Neural crest cell (in vitro differentiated cells): ENCODE results near the gene KLHL8. TPM values are rescaled to one million over a fixed set of nuclear protein-coding genes. Genes with fewer than 3 reads are reported as not detected.

Experiments used
- DNase-seq: peaks from one replicate; pipeline ENCODE4 v3.0.0; 2021; ENCODE audit warnings: low read depth, mixed read lengths, low spot score
- H3K27ac Mint-ChIP-seq: one replicate; pipeline ENCODE4 v1.8.0; 2021; ENCODE audit warnings: mild to moderate bottlenecking, mixed read lengths; ENCODE audit not compliant: unreplicated experiment
- H3K27me3 Mint-ChIP-seq: 2 replicates; pipeline ENCODE4 v1.8.0; 2021; ENCODE audit warnings: low read depth, mild to moderate bottlenecking, mixed read lengths
- H3K36me3 Mint-ChIP-seq: 2 replicates; pipeline ENCODE4 v1.8.0; 2021; ENCODE audit warnings: low read depth, mild to moderate bottlenecking, mixed read lengths
- H3K4me1 Mint-ChIP-seq: 2 replicates; pipeline ENCODE4 v1.8.0; 2021; ENCODE audit warnings: mixed read lengths
- H3K4me3 Mint-ChIP-seq: one replicate; pipeline ENCODE4 v1.8.0; 2021; ENCODE audit warnings: mild to moderate bottlenecking, mixed read lengths
- H3K9me3 Mint-ChIP-seq: 2 replicates; pipeline ENCODE4 v1.8.0; 2021; ENCODE audit warnings: mixed read lengths
- CTCF ChIP-seq: fragments of 200-600 bp; sonication (generic); conservative IDR thresholded peaks from 2 replicates; pipeline ENCODE4 v1.5.0; 2021; ENCODE audit warnings: antibody characterized with exemption, mild to moderate bottlenecking
- total RNA-seq: library from RNA; stranded (reverse); gene quantifications from 2 replicates; pipeline ENCODE4 v1.2.1, GENCODE V29; 2021

Gene KLHL8
- total RNA-seq, 1 donor from 2014 or later, result 18.6 TPM

- no peak for DNase-seq
- peaks cover 9% of the 10 kb centered on the region for H3K9me3 Mint-ChIP-seq
- no peaks in the 10 kb centered on the region for H3K27me3 Mint-ChIP-seq
- TF ChIP-seq CTCF, result no peak
- H3K27ac Mint-ChIP-seq, result no peak overlapping the region
- H3K36me3 Mint-ChIP-seq, result peaks cover 16% of the 10 kb centered on the region
- H3K4me1 Mint-ChIP-seq, result peaks cover 22% of the 10 kb centered on the region
- H3K4me3 Mint-ChIP-seq, result no peak overlapping the region
Observed at GRCh38 chr4:87239194-87239593, 18.8 kb upstream of the KLHL8 start.

GRCh38 chr4:87236861-87237260 is 16.4 kb upstream of the KLHL8 start:
- Mint-ChIP-seq H3K9me3 (no peaks in the 10 kb centered on the region), H3K4me1 (peaks cover 22% of the 10 kb centered on the region), H3K27ac (no peak overlapping the region), H3K27me3 (no peaks in the 10 kb centered on the region), H3K4me3 (no peak overlapping the region), H3K36me3 (no peaks in the 10 kb centered on the region)
- no peak for DNase-seq
- TF ChIP-seq CTCF, result no peak

GRCh38 chr4:87235020-87235671 is 14.7 kb upstream of the KLHL8 start:
- H3K4me3 Mint-ChIP-seq, result no peak overlapping the region
- H3K27me3 Mint-ChIP-seq, result no peaks in the 10 kb centered on the region
- H3K4me1 Mint-ChIP-seq, result peaks cover 12% of the 10 kb centered on the region
- no peak for TF ChIP-seq CTCF
- H3K9me3 Mint-ChIP-seq, result no peaks in the 10 kb centered on the region
- H3K27ac Mint-ChIP-seq, result no peak overlapping the region
- no peaks in the 10 kb centered on the region for H3K36me3 Mint-ChIP-seq
- DNase-seq, result no peak

GRCh38 chr4:87232216-87232615 is 11.8 kb upstream of the KLHL8 start:
- Mint-ChIP-seq H3K36me3 (no peaks in the 10 kb centered on the region), H3K9me3 (no peaks in the 10 kb centered on the region), H3K4me3 (no peak overlapping the region), H3K4me1 (peaks cover 8% of the 10 kb centered on the region), H3K27ac (no peak overlapping the region), H3K27me3 (peaks cover 2% of the 10 kb centered on the region)
- no peak for DNase-seq
- no peak for TF ChIP-seq CTCF

- no peak for DNase-seq
- no peak overlapping the region for H3K27ac Mint-ChIP-seq
- H3K27me3 Mint-ChIP-seq, result peaks cover 2% of the 10 kb centered on the region
- no peak overlapping the region for H3K4me3 Mint-ChIP-seq
- H3K4me1 Mint-ChIP-seq, result peaks cover 7% of the 10 kb centered on the region
- H3K36me3 Mint-ChIP-seq, result no peaks in the 10 kb centered on the region
- no peak for TF ChIP-seq CTCF
- no peaks in the 10 kb centered on the region for H3K9me3 Mint-ChIP-seq
Observed at GRCh38 chr4:87230806-87231205, 10.4 kb upstream of the KLHL8 start.
